GM19397 (cell line): ENCODE results near the gene TMEM39A.
A peak's percentile ranks its signal among the peaks of the same experiment; 100 is the strongest.

Source experiments
- ATAC-seq: cut with Tn5 transposase; IDR thresholded peaks from one replicate; pipeline ENCODE4 v1.9.1; 2021; ENCODE audit warnings: mild to moderate bottlenecking, moderate library complexity; ENCODE audit not compliant: unreplicated experiment

TMEM39A gene

GRCh38 chr3:119457246-119457645 is 6.2 kb downstream of the TMEM39A start:
- ATAC-seq = no peak

GRCh38 chr3:119456469-119456868 is 6.9 kb downstream of the TMEM39A start:
- ATAC-seq = no peak

GRCh38 chr3:119453822-119454221 is 9.6 kb downstream of the TMEM39A start:
- ATAC-seq = no peak

- no peak for ATAC-seq
Observed at GRCh38 chr3:119444590-119444989, 18.8 kb downstream of the TMEM39A start.

- ATAC-seq = no peak
Observed at GRCh38 chr3:119443179-119443578, 20.2 kb downstream of the TMEM39A start.

GRCh38 chr3:119437691-119438258 is 25.6 kb downstream of the TMEM39A start:
- ATAC-seq = no peak

- no peak for ATAC-seq
Observed at GRCh38 chr3:119436977-119437376, 26.4 kb downstream of the TMEM39A start.

- ATAC-seq = no peak
Observed at GRCh38 chr3:119434703-119435102, 28.7 kb downstream of the TMEM39A start.

GRCh38 chr3:119433613-119434325 is 29.6 kb downstream of the TMEM39A start:
- ATAC-seq = no peak

- ATAC-seq = no peak
Observed at GRCh38 chr3:119428538-119428937, 34.9 kb downstream of the TMEM39A start.

GRCh38 chr3:119427669-119428068 is 35.7 kb downstream of the TMEM39A start:
- ATAC-seq = no peak

- no peak for ATAC-seq
Observed at GRCh38 chr3:119420196-119420595, 43.2 kb downstream of the TMEM39A start.

- no peak for ATAC-seq
Observed at GRCh38 chr3:119418641-119419040, 44.8 kb downstream of the TMEM39A start.

- ATAC-seq = no peak
Observed at GRCh38 chr3:119417771-119418512, 45.5 kb downstream of the TMEM39A start.

- no peak for ATAC-seq
Observed at GRCh38 chr3:119416873-119417272, 46.5 kb downstream of the TMEM39A start.

GRCh38 chr3:119413603-119414280 is 49.7 kb downstream of the TMEM39A start:
- ATAC-seq = no peak

- no peak for ATAC-seq
Observed at GRCh38 chr3:119409844-119410243, 53.6 kb downstream of the TMEM39A start.

- ATAC-seq = peak; percentile 79
Observed at GRCh38 chr3:119408243-119408950, 55.0 kb downstream of the TMEM39A start.

- no peak for ATAC-seq
Observed at GRCh38 chr3:119405315-119405714, 58.1 kb downstream of the TMEM39A start.

- ATAC-seq = no peak
Observed at GRCh38 chr3:119403201-119403600, 60.2 kb downstream of the TMEM39A start.

GRCh38 chr3:119402791-119403190 is 60.6 kb downstream of the TMEM39A start:
- ATAC-seq = no peak
